Measurements from ENCODE around the gene DPRX. TPM values are rescaled to one million over a fixed set of nuclear protein-coding genes. Genes with fewer than 3 reads are reported as not detected.

Gene DPRX, protein sequence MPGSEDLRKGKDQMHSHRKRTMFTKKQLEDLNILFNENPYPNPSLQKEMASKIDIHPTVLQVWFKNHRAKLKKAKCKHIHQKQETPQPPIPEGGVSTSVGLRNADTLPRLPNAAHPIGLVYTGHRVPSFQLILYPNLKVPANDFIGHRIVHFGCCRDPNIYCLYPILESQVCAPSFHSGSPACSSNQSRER
- not detected in 2 replicates for total RNA-seq

DNA sequence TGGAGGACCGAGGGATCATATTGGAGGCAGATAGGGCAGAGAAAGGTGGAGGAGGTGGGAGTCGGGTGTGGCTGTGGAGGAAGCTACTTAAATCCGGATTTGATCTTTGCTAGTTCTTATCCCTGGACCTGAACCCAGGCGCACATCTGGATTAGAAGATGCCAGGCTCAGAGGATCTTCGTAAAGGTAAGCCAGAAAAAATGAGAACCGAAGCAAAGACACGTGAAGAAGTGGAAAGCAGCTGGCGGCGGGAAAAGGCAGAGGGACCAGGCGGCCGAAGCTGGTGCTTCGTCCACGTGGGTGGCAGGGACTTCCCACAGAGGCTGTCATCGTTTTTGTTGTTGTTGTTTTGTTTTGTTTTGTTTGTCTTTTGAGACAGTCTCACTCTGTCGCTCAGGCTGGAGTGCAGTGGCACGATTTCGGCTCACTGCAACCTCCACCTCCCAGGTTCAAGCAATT lies at the start of gene DPRX:
TSS of gene DPRX (plus strand) at position 51 of the 459 bp plus-strand sequence. CDS start at position 159, 108 bp downstream.

Other genes with a start within 250 kb of the DPRX start
- 15.4 and 18.1 TPM in 2 replicates for gene ZNF765, start 236.8 kb upstream of the DPRX start, total RNA-seq
- gene ZNF761, start 200.0 kb upstream of the DPRX start, total RNA-seq: 16.3 and 23.3 TPM in 2 replicates
- gene ZNF813, start 164.3 kb upstream of the DPRX start, total RNA-seq: 4.2 and 4.5 TPM in 2 replicates
- gene ZNF331, start 93.9 kb upstream of the DPRX start, total RNA-seq: 8.4 and 14.0 TPM in 2 replicates
- under 0.01 TPM in 1 of 2 replicates, not detected in the other for gene NLRP12, start 192.3 kb downstream of the DPRX start, total RNA-seq
- 8.9 and 21.8 TPM in 2 replicates for gene MYADM, start 235.9 kb downstream of the DPRX start, total RNA-seq

Data from smooth muscle cell of the umbilical artery (primary cell).